Vagina (tissue), 2 donors: Measurements from ENCODE around the gene DNMT3B. TPM values are rescaled to one million over a fixed set of nuclear protein-coding genes. Genes with fewer than 3 reads are reported as not detected.

Experiments used
- DNase-seq, 2 donors: peaks; one replicate each; pipeline ENCODE4 v3.0.0-alpha.2; 2017; ENCODE audit errors: extremely low spot score in 2 of 2
- H3K27ac ChIP-seq: fragments of 200-600 bp; sonication (generic); one replicate; pipeline ENCODE4 v1.5.1; 2019
- H3K27me3 ChIP-seq: fragments of 200-600 bp; sonication (generic); one replicate; pipeline ENCODE4 v1.5.1; 2019
- H3K36me3 ChIP-seq, 2 donors: fragments of 200-600 bp; sonication (generic); one replicate each; pipeline ENCODE4 v1.5.1; 2017 to 2019
- H3K4me1 ChIP-seq: fragments of 200-600 bp; sonication (generic); one replicate; pipeline ENCODE4 v1.5.1; 2019
- H3K4me3 ChIP-seq, 2 donors: fragments of 200-600 bp; sonication (generic); 1 replicate in 1 of 2; 2 replicates in 1 of 2; pipeline ENCODE4 v1.5.1; 2016 to 2019
- H3K9me3 ChIP-seq: fragments of 200-600 bp; sonication (generic); one replicate; pipeline ENCODE4 v1.5.1; 2019
- CTCF ChIP-seq, 3 experiments: fragments of 450-650 bp in 2 of 3; fragments of 200-600 bp in 1 of 3; sonication (generic) in 1 of 3; IDR thresholded peaks; one replicate each; pipeline ENCODE4 v1.5.1; 2017 to 2019; ENCODE audit warnings: antibody characterized with exemption in 3 of 3, mild to moderate bottlenecking in 2 of 3, moderate library complexity in 2 of 3
- POLR2A ChIP-seq, 2 donors: fragments of 450-650 bp; IDR thresholded peaks; one replicate each; pipeline ENCODE4 v1.6.1; 2017; ENCODE audit warnings: antibody characterized with exemption in 2 of 2, mild to moderate bottlenecking in 2 of 2, moderate library complexity in 2 of 2
- POLR2AphosphoS5 ChIP-seq, 2 donors: sonication (generic); formaldehyde crosslinking; IDR thresholded peaks; one replicate each; pipeline ENCODE4 v1.9.0; 2017; ENCODE audit warnings: antibody characterized with exemption in 2 of 2, mild to moderate bottlenecking in 2 of 2, low read depth in 1 of 2; ENCODE audit not compliant: insufficient read depth in 1 of 2
- intact Hi-C: fragments of 100-400 bp; cut with DNase I; formaldehyde crosslinking; loops from one replicate; pipeline ENCODE4 v1.15.1; 2023
- total RNA-seq: library from RNA; depleted of rRNA; stranded (reverse); fragments of >200 nt; gene quantifications from one replicate; pipeline ENCODE4 v1.2.3, GENCODE V29; 2016

Gene DNMT3B
- total RNA-seq, 1 donor from 2014 or later = 1.2 TPM

GRCh38 chr20:32777177-32777956 lies 15.2 kb downstream of the DNMT3B start:
- intact Hi-C loops = loop anchor here (10.0 kb wide), 1 partner anchor 253 kb away; no protein-coding TSS in a partner anchor
- Histone ChIP-seq H3K27ac (no peak overlapping the region), H3K36me3 (no peaks in the 10 kb centered on the region), H3K4me1 (no peaks in the 10 kb centered on the region), H3K4me3 (no peak overlapping the region), H3K9me3 (no peaks in the 10 kb centered on the region), H3K27me3 (no peaks in the 10 kb centered on the region)
- TF ChIP-seq POLR2AphosphoS5 (IDR thresholded peaks at IDR 0.05; ENCODE audit: insufficient read depth in 1 of 2, low read depth in 1 of 2) (no peak), POLR2A (IDR thresholded peaks at IDR 0.05) (no peak), CTCF (IDR thresholded peaks at IDR 0.05) (no peak)
- no peak for DNase-seq

DNA sequence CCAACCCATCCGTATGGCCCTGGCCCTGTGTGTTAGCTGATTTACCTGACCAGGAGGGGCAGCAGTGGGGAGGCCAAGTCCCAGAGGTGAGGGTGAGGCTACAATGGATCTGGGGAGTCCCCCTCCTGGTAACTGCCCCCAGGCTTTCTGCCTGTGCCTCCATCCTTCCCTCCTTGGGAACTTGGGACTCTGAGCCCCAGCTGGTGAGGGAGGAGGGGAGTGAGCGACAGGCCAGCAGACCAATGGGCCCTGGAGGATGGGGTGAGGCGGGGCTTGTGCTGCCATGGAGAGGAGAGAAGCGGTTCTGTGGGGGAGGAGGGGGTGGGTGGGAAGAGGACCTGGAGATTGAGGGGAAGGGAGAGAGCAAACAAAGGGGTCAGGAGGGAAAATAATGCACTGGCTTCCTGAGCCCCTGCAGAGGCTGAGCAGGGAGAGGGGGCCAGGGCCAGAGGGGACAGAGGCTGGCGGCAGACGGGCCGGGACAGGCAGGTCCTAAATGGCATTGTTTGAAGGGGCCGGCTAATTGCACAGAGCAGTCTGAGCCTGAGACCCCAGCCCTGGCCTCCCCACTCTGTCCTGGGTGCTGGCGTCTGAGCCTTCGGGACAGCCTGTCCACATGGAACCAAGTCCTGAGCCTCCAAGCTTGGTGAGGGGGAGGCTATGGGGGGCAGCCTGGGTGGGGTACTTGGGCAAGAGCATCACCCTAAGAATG lies 17.5 kb downstream of the DNMT3B start:
- Histone ChIP-seq H3K4me1 (no peaks in the 10 kb centered on the region), H3K4me3 (no peak overlapping the region), H3K36me3 (no peaks in the 10 kb centered on the region), H3K27me3 (no peaks in the 10 kb centered on the region), H3K27ac (no peak overlapping the region), H3K9me3 (no peaks in the 10 kb centered on the region)
- intact Hi-C loops = loop anchor here (10.0 kb wide), 2 partner anchors 105 to 255 kb away; partner anchors contain the start of gene C20orf203
- no peak for TF ChIP-seq POLR2A (IDR thresholded peaks at IDR 0.05)
- TF ChIP-seq POLR2AphosphoS5 (IDR thresholded peaks at IDR 0.05; ENCODE audit: insufficient read depth in 1 of 2, low read depth in 1 of 2) = no peak
- TF ChIP-seq CTCF (IDR thresholded peaks at IDR 0.05) = no peak
- no peak for DNase-seq

DNA sequence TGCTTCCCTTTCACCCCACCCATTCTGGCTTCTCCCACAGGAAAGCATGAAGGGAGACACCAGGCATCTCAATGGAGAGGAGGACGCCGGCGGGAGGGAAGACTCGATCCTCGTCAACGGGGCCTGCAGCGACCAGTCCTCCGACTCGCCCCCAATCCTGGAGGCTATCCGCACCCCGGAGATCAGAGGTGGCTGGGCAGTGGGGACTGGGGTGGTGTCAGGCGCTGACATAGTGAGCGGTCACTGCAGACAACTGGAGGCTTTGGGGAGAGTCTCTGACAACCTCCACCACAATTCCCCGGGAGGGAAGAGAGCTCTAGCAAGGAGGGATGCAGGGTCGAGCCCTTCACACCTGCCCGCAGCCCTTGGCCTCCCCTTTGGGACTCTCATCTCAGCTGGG lies 18.1 kb downstream of the DNMT3B start:
- no peak for DNase-seq
- H3K36me3 ChIP-seq = no peaks in the 10 kb centered on the region
- no peak for TF ChIP-seq POLR2AphosphoS5 (IDR thresholded peaks at IDR 0.05; ENCODE audit: insufficient read depth in 1 of 2, low read depth in 1 of 2)
- no peak for TF ChIP-seq POLR2A (IDR thresholded peaks at IDR 0.05)
- TF ChIP-seq CTCF (IDR thresholded peaks at IDR 0.05) = no peak
- no peaks in the 10 kb centered on the region for H3K27me3 ChIP-seq
- H3K4me1 ChIP-seq = no peaks in the 10 kb centered on the region
- intact Hi-C loops = loop anchor here (10.0 kb wide), 1 partner anchor 105 kb away; the partner anchor contains the start of gene C20orf203
- no peak overlapping the region for H3K27ac ChIP-seq
- H3K9me3 ChIP-seq = no peaks in the 10 kb centered on the region
- H3K4me3 ChIP-seq = no peak overlapping the region

DNA sequence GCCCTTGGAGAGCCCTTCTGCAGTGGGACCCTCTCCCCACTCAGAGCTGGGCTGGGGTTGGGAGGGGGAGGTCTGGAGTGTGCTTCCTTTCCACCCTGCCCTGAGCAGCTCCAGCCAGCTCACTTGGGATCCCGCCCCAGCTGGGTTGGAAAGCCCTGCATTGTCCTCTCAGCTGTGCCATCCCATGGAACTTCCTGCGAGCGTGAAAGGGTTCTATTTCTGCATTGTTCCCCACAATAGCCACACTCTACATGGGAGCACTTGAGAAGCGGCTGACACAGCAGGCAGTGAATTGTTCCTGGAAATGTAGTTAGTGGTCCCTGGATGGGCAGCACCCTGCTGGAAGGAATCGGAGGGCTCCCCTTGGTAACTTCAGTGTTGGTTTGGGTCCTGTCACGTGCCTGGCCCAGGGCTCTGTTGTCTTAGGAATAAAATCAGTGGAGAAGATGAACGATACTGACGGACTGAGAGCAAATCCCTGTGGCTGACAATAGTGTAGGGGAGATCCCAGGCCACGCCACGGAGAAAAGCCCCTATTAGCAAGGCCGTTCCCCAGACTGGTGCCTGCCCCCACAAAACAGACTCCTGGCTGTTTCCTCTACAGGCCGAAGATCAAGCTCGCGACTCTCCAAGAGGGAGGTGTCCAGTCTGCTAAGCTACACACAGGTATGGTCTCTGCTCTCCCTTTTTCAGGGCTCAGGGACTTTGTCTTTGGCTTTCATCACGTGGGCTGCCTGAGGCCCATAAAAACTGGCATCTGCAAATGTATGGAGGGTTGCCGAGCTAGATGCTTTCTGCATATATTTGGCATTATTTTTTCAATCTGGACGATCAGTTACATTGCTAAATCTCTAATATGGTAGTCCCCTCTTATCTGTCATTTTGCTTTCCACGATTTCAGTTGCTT lies 18.8 kb downstream of the DNMT3B start:
- TF ChIP-seq POLR2A (IDR thresholded peaks at IDR 0.05) (no peak), CTCF (IDR thresholded peaks at IDR 0.05) (no peak), POLR2AphosphoS5 (IDR thresholded peaks at IDR 0.05; ENCODE audit: insufficient read depth in 1 of 2, low read depth in 1 of 2) (no peak)
- no peaks in the 10 kb centered on the region for H3K9me3 ChIP-seq
- H3K27me3 ChIP-seq = no peaks in the 10 kb centered on the region
- no peak for DNase-seq
- H3K27ac ChIP-seq = no peak overlapping the region
- intact Hi-C loops = loop anchor here (10.0 kb wide), 1 partner anchor 106 kb away; the partner anchor contains the start of gene C20orf203
- no peak overlapping the region for H3K4me3 ChIP-seq
- no peaks in the 10 kb centered on the region for H3K36me3 ChIP-seq
- H3K4me1 ChIP-seq = no peaks in the 10 kb centered on the region
